ENCODE results near the gene EML6.

Gene EML6

GRCh38 chr2:54952978-54953456 is 229.6 kb downstream of the EML6 start:
- no peak for DNase-seq

GRCh38 chr2:54954158-54954557 is 230.7 kb downstream of the EML6 start:
- DNase-seq: no peak

- DNase-seq: no peak
Observed at GRCh38 chr2:54954705-54955357, 231.4 kb downstream of the EML6 start.

- peak; percentile 87 for DNase-seq
Observed at GRCh38 chr2:54955358-54956110, 232.1 kb downstream of the EML6 start.

- peak; percentile 82 for DNase-seq
Observed at GRCh38 chr2:54956111-54956627, 232.7 kb downstream of the EML6 start.

- DNase-seq: no peak
Observed at GRCh38 chr2:54957321-54957999, 234.0 kb downstream of the EML6 start.

GRCh38 chr2:54958717-54959371 is 235.4 kb downstream of the EML6 start:
- no peak for DNase-seq

GRCh38 chr2:54960164-54960563 is 236.7 kb downstream of the EML6 start:
- DNase-seq: no peak

GRCh38 chr2:54962511-54962910 is 239.0 kb downstream of the EML6 start:
- DNase-seq: no peak

- no peak for DNase-seq
Observed at GRCh38 chr2:54962935-54963440, 239.5 kb downstream of the EML6 start.

- no peak for DNase-seq
Observed at GRCh38 chr2:54963476-54963875, 240.0 kb downstream of the EML6 start.

GRCh38 chr2:54964271-54964670 is 240.8 kb downstream of the EML6 start:
- no peak for DNase-seq

- no peak for DNase-seq
Observed at GRCh38 chr2:54964816-54965215, 241.4 kb downstream of the EML6 start.

GRCh38 chr2:54965425-54965824 is 242.0 kb downstream of the EML6 start:
- no peak for DNase-seq

- DNase-seq: no peak
Observed at GRCh38 chr2:54966165-54966832, 242.8 kb downstream of the EML6 start.

GRCh38 chr2:54966837-54967236 is 243.4 kb downstream of the EML6 start:
- DNase-seq: peak; percentile 16

- DNase-seq: no peak
Observed at GRCh38 chr2:54967269-54967668, 243.8 kb downstream of the EML6 start.

GRCh38 chr2:54967759-54968365 is 244.4 kb downstream of the EML6 start:
- no peak for DNase-seq

GRCh38 chr2:54968561-54969218 is 245.2 kb downstream of the EML6 start:
- no peak for DNase-seq

- no peak for DNase-seq
Observed at GRCh38 chr2:54969295-54969939, 246.0 kb downstream of the EML6 start.

- no peak for DNase-seq
Observed at GRCh38 chr2:54969940-54970338, 246.5 kb downstream of the EML6 start.
